Thyroid gland (tissue), 4 donors: ENCODE data around the gene PC.

ENCODE experiments used
- CTCF ChIP-seq, 6 experiments: fragments of 200-600 bp in 3 of 6; fragments of 450-650 bp in 3 of 6; sonication (generic) in 3 of 6; IDR thresholded peaks; one replicate each; pipeline ENCODE4 v1.5.1; 2016 to 2019; ENCODE audit warnings: antibody characterized with exemption in 6 of 6, mild to moderate bottlenecking in 2 of 6, inconsistent platforms in 1 of 6, moderate library complexity in 1 of 6
- POLR2A ChIP-seq, 2 donors: fragments of 450-650 bp; IDR thresholded peaks; one replicate each; pipeline ENCODE4 v1.6.1; 2017; ENCODE audit warnings: antibody characterized with exemption in 2 of 2, mild to moderate bottlenecking in 2 of 2, moderate library complexity in 1 of 2

- no peak for TF ChIP-seq CTCF (IDR thresholded peaks at IDR 0.05)
- no peak for TF ChIP-seq POLR2A (IDR thresholded peaks at IDR 0.05)
Observed at GRCh38 chr11:66951927-66952337, 6.3 kb downstream of the PC start.
